NCI-H2081 treated with DMSO at 0.1 percent for 48 hours (cell line): ENCODE results near the gene CDK6.

Source experiments
- DNase-seq: peaks from one replicate; lab custom pipeline; 2025; lab: John Stamatoyannopoulos, UW

Gene CDK6

GRCh38 chr7:92793656-92794205 is 42.6 kb downstream of the CDK6 start:
- no peak for DNase-seq

GRCh38 chr7:92790992-92791391 is 45.4 kb downstream of the CDK6 start:
- no peak for DNase-seq

GRCh38 chr7:92788559-92789183 is 47.7 kb downstream of the CDK6 start:
- no peak for DNase-seq

- DNase-seq: no peak
Measured at GRCh38 chr7:92785923-92786322, 50.5 kb downstream of the CDK6 start.

- DNase-seq: no peak
Measured at GRCh38 chr7:92784935-92785334, 51.4 kb downstream of the CDK6 start.

- DNase-seq: no peak
Measured at GRCh38 chr7:92783260-92784201, 52.8 kb downstream of the CDK6 start.

- no peak for DNase-seq
Measured at GRCh38 chr7:92782855-92783254, 53.5 kb downstream of the CDK6 start.

- DNase-seq: no peak
Measured at GRCh38 chr7:92782236-92782635, 54.1 kb downstream of the CDK6 start.

- no peak for DNase-seq
Measured at GRCh38 chr7:92781117-92781720, 55.2 kb downstream of the CDK6 start.

GRCh38 chr7:92778972-92779371 is 57.4 kb downstream of the CDK6 start:
- no peak for DNase-seq

- DNase-seq: no peak
Measured at GRCh38 chr7:92777993-92778392, 58.4 kb downstream of the CDK6 start.

- no peak for DNase-seq
Measured at GRCh38 chr7:92773808-92774207, 62.6 kb downstream of the CDK6 start.

- DNase-seq: no peak
Measured at GRCh38 chr7:92769844-92770243, 66.5 kb downstream of the CDK6 start.

- DNase-seq: no peak
Measured at GRCh38 chr7:92769394-92769699, 67.0 kb downstream of the CDK6 start.

- DNase-seq: no peak
Measured at GRCh38 chr7:92768501-92769393, 67.6 kb downstream of the CDK6 start.

GRCh38 chr7:92767437-92767836 is 68.9 kb downstream of the CDK6 start:
- DNase-seq: no peak

GRCh38 chr7:92766461-92767003 is 69.8 kb downstream of the CDK6 start:
- DNase-seq: no peak

GRCh38 chr7:92765725-92766124 is 70.6 kb downstream of the CDK6 start:
- no peak for DNase-seq

- DNase-seq: no peak
Measured at GRCh38 chr7:92763636-92764423, 72.5 kb downstream of the CDK6 start.

GRCh38 chr7:92762851-92763250 is 73.5 kb downstream of the CDK6 start:
- DNase-seq: no peak
